GM13976 (cell line): ENCODE measurements around the gene RPRD1A.
"Not testable (repeated sequence)": the region's sequence is repeated elsewhere in the genome, so short reads cannot be mapped to it uniquely, and the experiment has no call there.

Experiments
- DNase-seq: peaks from one replicate; pipeline ENCODE4 v3.0.0; 2012; ENCODE audit warnings: low spot score
- CTCF ChIP-seq: IDR thresholded peaks from 2 replicates; pipeline ENCODE4 v1.5.1; 2012; ENCODE audit warnings: borderline replicate concordance, mild to moderate bottlenecking; ENCODE audit not compliant: insufficient read depth; ENCODE audit errors: extremely low read depth, missing control alignments, control extremely low read depth
- in situ Hi-C: fragments of 300-500 bp; cut with MboI; formaldehyde crosslinking; loops from one replicate; pipeline ENCODE4 v1.12.0; 2022; ENCODE audit warnings: low sequenced_read_pairs, mixed read lengths, inconsistent platforms; ENCODE audit not compliant: unreplicated experiment

The RPRD1A gene

GRCh38 chr18:36034299-36034895 lies 33.0 kb downstream of the RPRD1A start:
- no peak for DNase-seq
- in situ Hi-C loops = no loop called here
- TF ChIP-seq CTCF = no peak

- no peak for TF ChIP-seq CTCF
- no peak for DNase-seq
Measured at GRCh38 chr18:36031903-36032302, 35.5 kb downstream of the RPRD1A start.

DNA sequence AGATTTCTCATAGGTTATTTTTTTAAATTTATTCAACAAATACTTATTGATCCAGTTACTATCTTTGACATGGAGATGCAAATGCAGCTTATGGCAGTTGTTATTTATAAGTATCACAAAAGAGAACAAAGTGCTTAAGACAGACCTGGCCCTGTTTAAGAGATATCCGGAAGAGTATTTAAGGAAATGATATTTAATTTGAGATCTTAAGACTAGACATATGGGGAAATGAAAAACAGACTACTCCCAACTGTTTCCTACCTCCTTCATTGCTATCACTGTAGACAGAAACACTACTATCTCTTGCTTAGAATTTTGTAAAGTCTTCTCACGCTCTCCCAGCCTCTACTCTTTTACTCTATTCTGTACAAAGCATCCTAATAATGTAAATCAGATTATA lies 36.0 kb downstream of the RPRD1A start:
- in situ Hi-C loops = no loop called here
- DNase-seq = no peak
- no peak for TF ChIP-seq CTCF

More at GRCh38 chr18:36031903-36032302, 35.5 kb downstream of the RPRD1A start:
- in situ Hi-C loops = no loop called here

DNA sequence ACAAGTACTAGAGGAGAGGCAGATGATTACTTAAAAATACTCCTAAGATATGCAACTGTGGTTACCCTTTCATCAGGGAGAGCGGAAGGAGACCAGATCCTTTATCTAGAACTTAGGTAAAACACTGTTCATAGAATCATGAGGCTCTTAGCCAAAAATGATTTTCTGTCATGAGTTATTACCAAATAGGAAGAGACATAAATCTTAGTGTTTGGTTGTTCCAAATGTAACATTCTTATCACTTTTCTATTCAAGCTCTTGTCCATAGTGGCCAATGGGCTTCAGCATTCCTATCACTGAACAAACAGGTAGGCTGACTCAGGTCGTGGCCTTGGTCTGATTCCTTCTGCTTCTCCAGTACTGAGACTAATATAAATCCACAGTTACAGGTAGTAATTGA lies 38.5 kb downstream of the RPRD1A start:
- TF ChIP-seq CTCF = no peak
- no peak for DNase-seq
- in situ Hi-C loops = loop anchor here (10.0 kb wide), 1 partner anchor 256 kb away; no protein-coding TSS in a partner anchor

GRCh38 chr18:36025025-36025424 lies 42.3 kb downstream of the RPRD1A start:
- TF ChIP-seq CTCF = no peak
- no peak for DNase-seq
- in situ Hi-C loops = loop anchor here (10.0 kb wide), 1 partner anchor 260 kb away; no protein-coding TSS in a partner anchor

GRCh38 chr18:36024241-36024640 lies 43.1 kb downstream of the RPRD1A start:
- not testable (repeated sequence) for DNase-seq
- in situ Hi-C loops = loop anchor here (10.0 kb wide), 1 partner anchor 261 kb away; no protein-coding TSS in a partner anchor

GRCh38 chr18:36023336-36023735 lies 44.0 kb downstream of the RPRD1A start:
- no peak for TF ChIP-seq CTCF
- no peak for DNase-seq
- in situ Hi-C loops = loop anchor here (10.0 kb wide), 1 partner anchor 261 kb away; no protein-coding TSS in a partner anchor
